SKM-1 treated with dmso at 0.1 percent for 144 hours (cell line): ENCODE data around the gene NPR2.
A peak's percentile ranks its signal among the peaks of the same experiment; 100 is the strongest.

Source experiments
- DNase-seq: peaks from one replicate; lab custom pipeline; 2025; ENCODE audit not compliant: unreplicated experiment; lab: John Stamatoyannopoulos, UW

Gene NPR2

GRCh38 chr9:35798658-35799374 is 7.4 kb downstream of the NPR2 start:
- no peak for DNase-seq

GRCh38 chr9:35800530-35800929 is 9.1 kb downstream of the NPR2 start:
- DNase-seq, result no peak

GRCh38 chr9:35801328-35802128 is 10.1 kb downstream of the NPR2 start:
- DNase-seq, result no peak

- DNase-seq, result no peak
Measured at GRCh38 chr9:35806101-35806500, 14.7 kb downstream of the NPR2 start.

- DNase-seq, result no peak
Measured at GRCh38 chr9:35808433-35808832, 17.0 kb downstream of the NPR2 start.

GRCh38 chr9:35810122-35810521 is 18.7 kb downstream of the NPR2 start:
- DNase-seq, result no peak

GRCh38 chr9:35811381-35812024 is 20.1 kb downstream of the NPR2 start:
- no peak for DNase-seq

- DNase-seq, result peak; percentile 97
Measured at GRCh38 chr9:35812025-35812602, 20.7 kb downstream of the NPR2 start, which contains the start of gene SPAG8. Gene SPAG8, minus strand, starts transcription at chr9:35812262. Its CDS starts 115 bp downstream, at chr9:35812147.

GRCh38 chr9:35813434-35814105 is 22.2 kb downstream of the NPR2 start:
- DNase-seq, result no peak

GRCh38 chr9:35814106-35814840 is 22.9 kb downstream of the NPR2 start:
- DNase-seq, result peak; percentile 63

GRCh38 chr9:35814841-35815543 is 23.6 kb downstream of the NPR2 start, which contains the start of gene HINT2:
Gene HINT2, minus strand, starts transcription at chr9:35815042. Its CDS starts 63 bp downstream, at chr9:35814979.
- peak; percentile 98 for DNase-seq

- DNase-seq, result no peak
Measured at GRCh38 chr9:35816708-35817107, 25.3 kb downstream of the NPR2 start.

- DNase-seq, result no peak
Measured at GRCh38 chr9:35818341-35818740, 26.9 kb downstream of the NPR2 start.

- DNase-seq, result no peak
Measured at GRCh38 chr9:35820076-35820475, 28.7 kb downstream of the NPR2 start.

- no peak for DNase-seq
Measured at GRCh38 chr9:35822926-35823325, 31.5 kb downstream of the NPR2 start.

GRCh38 chr9:35826071-35826701 is 34.8 kb downstream of the NPR2 start:
- peak; percentile 47 for DNase-seq

GRCh38 chr9:35827486-35827885 is 36.1 kb downstream of the NPR2 start:
- DNase-seq, result no peak

- no peak for DNase-seq
Measured at GRCh38 chr9:35828716-35829083, 37.3 kb downstream of the NPR2 start, which contains the start of gene FAM221B. Gene FAM221B, minus strand, starts transcription at chr9:35828732. Its CDS starts 2,571 bp downstream, at chr9:35826161.
